Body of pancreas (tissue), 4 donors: ENCODE data around the gene PLXNA3.

Source experiments
- CTCF ChIP-seq, 7 experiments: fragments of 450-650 bp in 4 of 7; fragments of 200-600 bp in 3 of 7; sonication (generic) in 3 of 7; IDR thresholded peaks; one replicate each; pipeline ENCODE4 v1.5.1; 2016 to 2019; ENCODE audit warnings: antibody characterized with exemption in 7 of 7
- POLR2A ChIP-seq, 3 donors: fragments of 450-650 bp; IDR thresholded peaks; one replicate each; pipeline ENCODE4 v1.6.1; 2016; ENCODE audit warnings: antibody characterized with exemption in 3 of 3, mild to moderate bottlenecking in 2 of 3

DNA sequence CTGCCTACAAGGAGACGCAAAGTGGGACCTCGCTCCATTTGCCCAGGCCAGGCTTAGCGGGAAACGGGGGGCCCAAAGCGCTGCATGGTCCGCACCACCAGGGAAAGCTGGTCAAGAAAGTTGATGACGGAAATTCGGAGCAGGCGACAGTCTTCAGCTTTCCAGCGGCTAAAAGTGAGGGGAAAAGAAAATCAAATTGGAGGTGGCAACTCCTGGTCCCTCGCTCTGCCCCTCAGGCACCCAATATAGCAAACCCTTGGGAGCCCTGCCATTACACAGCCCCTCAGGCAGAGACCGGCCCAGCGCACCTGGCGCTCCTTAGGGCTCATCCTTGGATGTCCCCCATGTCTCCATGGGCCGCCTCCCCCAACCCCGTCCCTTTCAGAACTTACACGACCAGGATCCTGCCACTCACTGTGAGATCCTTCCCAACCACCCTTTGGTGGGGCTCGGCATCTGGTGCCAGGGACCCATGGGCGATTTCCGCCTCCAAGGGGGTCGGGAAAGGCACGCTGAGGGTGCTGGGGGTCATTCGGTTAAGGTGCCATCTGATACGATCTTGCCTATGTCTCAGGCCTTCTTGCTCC lies 19.9 kb downstream of the PLXNA3 start:
- TF ChIP-seq POLR2A (IDR thresholded peaks at IDR 0.05): no peak
- no peak for TF ChIP-seq CTCF (IDR thresholded peaks at IDR 0.05)
